IgD-negative memory B cell (primary cell): Measurements from ENCODE around the gene CYSRT1. TPM values are rescaled to one million over a fixed set of nuclear protein-coding genes. Genes with fewer than 3 reads are reported as not detected.

ENCODE experiments used
- H3K27ac Mint-ChIP-seq, 3 donors: one replicate each; pipeline ENCODE4 v1.8.0; 2020 to 2022; ENCODE audit warnings: mild to moderate bottlenecking in 3 of 3, mixed read lengths in 3 of 3, moderate library complexity in 1 of 3
- H3K27me3 Mint-ChIP-seq: one replicate; pipeline ENCODE4 v1.8.0; 2021; ENCODE audit warnings: mixed read lengths
- H3K36me3 Mint-ChIP-seq: one replicate; pipeline ENCODE4 v1.8.0; 2020; ENCODE audit warnings: mild to moderate bottlenecking, mixed read lengths
- H3K4me1 Mint-ChIP-seq, 3 donors: one replicate each; pipeline ENCODE4 v1.8.0; 2020 to 2022; ENCODE audit warnings: mixed read lengths in 3 of 3, mild to moderate bottlenecking in 1 of 3
- H3K4me3 Mint-ChIP-seq, 4 donors: one replicate each; pipeline ENCODE4 v1.8.0; 2020 to 2022; ENCODE audit warnings: mild to moderate bottlenecking in 4 of 4, mixed read lengths in 4 of 4, moderate library complexity in 3 of 4
- H3K9me3 Mint-ChIP-seq, 3 donors: one replicate each; pipeline ENCODE4 v1.8.0; 2020 to 2021; ENCODE audit warnings: mixed read lengths in 3 of 3, mild to moderate bottlenecking in 1 of 3
- polyA plus RNA-seq: library from polyadenylated mRNA; unstranded; fragments of 300-500 nt; fragmentation: Illumina TruSeq; gene quantifications from one replicate; pipeline ENCODE4 v1.2.3, GENCODE V29; 2021

The CYSRT1 gene
- polyA plus RNA-seq, 1 donor from 2014 or later, result not detected

GRCh38 chr9:137264067-137264466 lies 39.1 kb downstream of the CYSRT1 start:
- Mint-ChIP-seq H3K27ac (no peak overlapping the region), H3K36me3 (no peaks in the 10 kb centered on the region)

GRCh38 chr9:137265496-137266161 lies 40.7 kb downstream of the CYSRT1 start:
- Mint-ChIP-seq H3K4me1 (peaks cover 20 to 32% (median 28%) of the 10 kb centered on the region in 3 donors), H3K36me3 (peaks cover 4% of the 10 kb centered on the region), H3K27me3 (no peaks in the 10 kb centered on the region), H3K4me3 (no peak overlapping the region), H3K27ac (peak overlapping the region in 1 of 3 donors; percentile 63), H3K9me3 (no peaks in the 10 kb centered on the region)

More at GRCh38 chr9:137264067-137264466, 39.1 kb downstream of the CYSRT1 start:
- no peaks in the 10 kb centered on the region for H3K9me3 Mint-ChIP-seq
- H3K4me1 Mint-ChIP-seq, result peaks cover 11 to 22% (median 19%) of the 10 kb centered on the region in 3 donors
- H3K4me3 Mint-ChIP-seq, result peak overlapping the region in 1 of 4 donors; percentile 29
- no peaks in the 10 kb centered on the region for H3K27me3 Mint-ChIP-seq

DNA sequence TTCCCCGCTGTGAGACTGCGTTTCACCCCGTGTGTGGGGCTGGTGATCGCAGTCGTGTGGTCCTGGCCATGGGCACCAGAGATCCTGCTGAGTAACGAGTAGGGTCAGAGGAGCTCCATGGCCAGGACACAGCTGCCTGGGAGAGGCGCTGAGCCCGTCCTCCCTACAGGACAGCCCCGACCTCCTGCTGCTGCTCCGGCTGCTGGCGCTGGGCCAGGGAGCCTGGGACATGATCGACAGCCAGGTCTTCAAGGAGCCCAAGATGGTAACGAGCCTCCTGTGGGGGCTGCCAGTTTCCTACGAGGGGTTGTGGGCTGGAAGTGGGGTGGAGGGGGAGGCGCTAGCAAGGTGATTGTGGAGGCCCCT lies 41.2 kb downstream of the CYSRT1 start:
- Mint-ChIP-seq H3K27ac (no peak overlapping the region), H3K36me3 (peaks cover 4% of the 10 kb centered on the region), H3K4me1 (peaks cover 24 to 35% (median 28%) of the 10 kb centered on the region in 3 donors), H3K9me3 (no peaks in the 10 kb centered on the region), H3K4me3 (no peak overlapping the region), H3K27me3 (no peaks in the 10 kb centered on the region)

DNA sequence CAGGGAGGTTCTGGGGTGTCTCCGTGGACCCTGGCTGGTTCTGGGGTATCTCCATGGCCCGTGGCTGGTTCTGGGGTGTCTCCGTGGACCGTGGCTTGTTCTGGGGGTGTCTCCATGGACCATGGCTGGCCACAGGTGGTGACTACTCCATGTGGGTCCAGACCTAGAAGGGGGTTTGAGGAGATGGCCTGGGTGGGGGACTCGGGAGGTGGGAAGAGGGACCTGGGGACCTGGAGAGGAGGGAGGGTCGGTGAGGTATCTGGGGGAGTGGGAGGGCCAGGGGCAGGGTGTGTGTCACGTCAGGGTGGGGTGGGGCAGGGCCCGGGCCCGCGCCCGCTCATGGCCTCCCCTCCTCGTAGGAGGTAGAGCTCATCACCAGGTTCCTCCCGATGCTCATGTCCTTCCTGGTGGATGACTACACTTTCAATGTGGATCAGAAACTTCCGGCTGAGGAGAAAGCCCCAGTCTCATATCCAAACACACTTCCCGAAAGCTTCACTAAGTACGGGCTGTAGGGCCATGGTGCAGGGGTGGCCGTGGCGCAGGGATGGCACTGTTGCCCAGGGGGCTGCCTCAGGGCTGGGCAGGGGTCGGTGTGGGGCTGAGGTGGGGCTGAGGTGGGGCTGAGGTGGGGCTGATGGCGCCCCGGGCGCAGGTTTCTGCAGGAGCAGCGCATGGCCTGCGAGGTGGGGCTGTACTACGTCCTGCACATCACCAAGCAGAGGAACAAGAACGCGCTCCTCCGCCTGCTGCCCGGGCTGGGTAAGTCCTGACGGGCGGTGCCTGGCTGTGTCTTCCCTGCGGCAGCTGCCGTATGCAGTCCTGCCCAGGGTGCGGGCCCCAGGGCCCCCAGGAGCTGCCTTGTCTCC lies 41.8 kb downstream of the CYSRT1 start:
- peaks cover 6% of the 10 kb centered on the region for H3K36me3 Mint-ChIP-seq

GRCh38 chr9:137267933-137268355 lies 43.0 kb downstream of the CYSRT1 start:
- peak overlapping the region; percentile 32 to 93 (median 88) for H3K27ac Mint-ChIP-seq
- peaks cover 23 to 34% (median 27%) of the 10 kb centered on the region in 3 donors for H3K4me1 Mint-ChIP-seq
- H3K36me3 Mint-ChIP-seq, result peaks cover 6% of the 10 kb centered on the region
- H3K4me3 Mint-ChIP-seq, result peak overlapping the region; percentile 91 to 96 (median 94)
- H3K9me3 Mint-ChIP-seq, result no peaks in the 10 kb centered on the region
- no peaks in the 10 kb centered on the region for H3K27me3 Mint-ChIP-seq

More for the DNA sequence above, 41.8 kb downstream of the CYSRT1 start:
- peaks cover 25 to 35% (median 27%) of the 10 kb centered on the region in 3 donors for H3K4me1 Mint-ChIP-seq
- H3K27me3 Mint-ChIP-seq, result no peaks in the 10 kb centered on the region
- H3K27ac Mint-ChIP-seq, result peak overlapping the region in 1 of 3 donors; percentile 23
- no peaks in the 10 kb centered on the region for H3K9me3 Mint-ChIP-seq
- H3K4me3 Mint-ChIP-seq, result peak overlapping the region in 2 of 4 donors; percentile 95 to 96

DNA sequence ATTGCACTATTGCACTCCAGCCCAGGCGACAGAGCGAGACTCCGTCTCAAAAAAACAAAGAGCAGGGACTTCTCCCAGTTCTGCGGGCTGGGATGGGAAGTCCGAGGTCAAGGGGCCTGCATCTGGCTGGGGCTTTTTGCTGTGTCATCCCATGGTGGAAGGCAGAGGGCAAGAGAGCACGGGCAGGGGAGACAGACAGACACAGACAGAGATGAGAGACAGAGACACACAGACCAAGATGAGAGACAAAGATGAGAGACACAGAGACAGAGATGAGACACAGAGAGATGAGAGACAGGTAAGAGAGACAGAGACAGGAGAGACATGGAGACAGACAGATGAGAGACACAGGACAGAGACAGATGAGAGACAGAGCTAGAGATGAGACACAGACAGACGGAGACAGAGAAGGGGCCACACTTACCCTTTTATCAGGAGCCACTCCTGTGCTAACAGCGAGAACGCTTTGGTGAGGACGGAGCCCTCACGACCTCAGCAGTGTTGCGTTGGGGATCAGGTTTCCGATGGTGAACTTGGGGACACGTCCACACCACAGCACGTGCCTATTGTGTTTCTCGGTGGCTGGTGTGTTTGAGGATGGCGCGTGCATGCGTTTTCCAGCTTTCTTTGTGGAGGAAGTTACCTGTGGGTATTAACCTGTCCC lies 43.7 kb downstream of the CYSRT1 start:
- Mint-ChIP-seq H3K27ac (peak overlapping the region; percentile 31 to 93 (median 88)), H3K36me3 (peaks cover 6% of the 10 kb centered on the region), H3K9me3 (no peaks in the 10 kb centered on the region), H3K4me3 (peak overlapping the region; percentile 91 to 96 (median 94)), H3K27me3 (no peaks in the 10 kb centered on the region), H3K4me1 (peaks cover 23 to 32% (median 27%) of the 10 kb centered on the region in 3 donors)

GRCh38 chr9:137269231-137269772 lies 44.3 kb downstream of the CYSRT1 start:
- Mint-ChIP-seq H3K36me3 (peaks cover 6% of the 10 kb centered on the region), H3K4me3 (peak overlapping the region; percentile 91 to 96 (median 94)), H3K9me3 (no peaks in the 10 kb centered on the region), H3K27ac (peak overlapping the region; percentile 31 to 88 (median 86)), H3K27me3 (no peaks in the 10 kb centered on the region), H3K4me1 (peaks cover 24 to 31% (median 28%) of the 10 kb centered on the region in 3 donors)

DNA sequence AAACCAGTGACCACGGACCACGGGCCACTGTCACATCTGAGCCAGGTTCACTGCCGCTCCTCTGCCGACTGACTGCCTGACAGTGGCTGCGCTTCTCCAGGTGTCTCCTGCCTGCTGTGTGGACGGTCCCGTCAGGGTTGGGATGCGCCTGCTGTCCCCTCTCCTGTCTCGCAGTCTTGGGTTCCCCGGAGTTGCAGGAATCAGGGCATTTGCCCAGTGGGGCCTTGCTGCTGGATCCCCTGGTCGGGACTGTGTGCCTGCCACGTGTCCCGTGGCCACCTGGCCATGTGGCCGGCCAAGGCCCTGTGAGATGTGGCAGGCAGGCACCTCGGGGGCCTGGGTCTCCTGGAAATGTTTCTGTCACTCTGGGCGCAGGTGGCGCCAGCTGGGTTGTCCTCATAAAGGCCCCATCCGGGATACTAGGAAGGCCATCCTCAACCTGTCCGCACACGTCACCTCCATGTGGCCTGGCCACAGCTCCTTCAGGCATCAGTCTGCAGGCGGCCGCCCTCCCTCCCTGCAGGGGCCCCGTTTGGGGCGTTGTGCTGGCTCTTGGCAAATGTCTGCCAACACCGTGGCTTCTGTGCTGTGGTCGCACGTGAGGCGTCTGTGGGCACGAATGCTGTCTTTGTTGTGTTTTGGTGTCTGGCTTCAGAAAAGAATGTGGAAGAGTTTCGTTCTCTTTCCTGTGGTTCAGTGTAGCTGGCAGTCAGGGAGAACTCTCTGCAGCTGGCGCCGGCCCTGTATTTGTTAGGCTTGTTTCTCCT lies 46.1 kb downstream of the CYSRT1 start:
- no peaks in the 10 kb centered on the region for H3K27me3 Mint-ChIP-seq
- H3K36me3 Mint-ChIP-seq, result peaks cover 6% of the 10 kb centered on the region
- H3K4me3 Mint-ChIP-seq, result peak overlapping the region in 2 of 4 donors; percentile 31 to 87
- no peaks in the 10 kb centered on the region for H3K9me3 Mint-ChIP-seq
- peaks cover 28 to 46% (median 43%) of the 10 kb centered on the region in 3 donors for H3K4me1 Mint-ChIP-seq
- peak overlapping the region; percentile 31 to 85 (median 65) for H3K27ac Mint-ChIP-seq

DNA sequence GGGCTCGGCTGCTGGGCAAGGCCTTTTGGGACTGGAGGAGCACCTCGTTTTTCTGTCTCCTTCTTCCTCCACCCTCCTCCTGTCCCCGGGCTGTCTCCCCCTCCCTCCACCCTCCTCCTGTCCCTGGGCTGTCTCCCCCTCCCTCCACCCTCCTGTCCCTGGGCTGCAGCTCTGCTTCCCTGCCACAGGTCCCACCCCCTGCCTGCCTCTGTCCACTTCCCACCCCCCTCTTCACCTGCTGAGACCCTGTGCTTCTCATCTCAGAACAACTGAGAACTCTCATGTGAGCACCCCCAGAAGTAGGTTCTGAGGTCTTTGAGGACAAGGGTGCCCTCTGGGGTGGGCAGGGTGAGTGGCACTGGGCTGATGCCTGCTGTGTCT lies 46.7 kb downstream of the CYSRT1 start:
- no peaks in the 10 kb centered on the region for H3K27me3 Mint-ChIP-seq
- H3K27ac Mint-ChIP-seq, result peak overlapping the region; percentile 31 to 85 (median 65)
- H3K4me1 Mint-ChIP-seq, result peaks cover 28 to 46% (median 46%) of the 10 kb centered on the region in 3 donors
- peaks cover 6% of the 10 kb centered on the region for H3K36me3 Mint-ChIP-seq
- no peaks in the 10 kb centered on the region for H3K9me3 Mint-ChIP-seq
- peak overlapping the region in 1 of 4 donors; percentile 31 for H3K4me3 Mint-ChIP-seq

DNA sequence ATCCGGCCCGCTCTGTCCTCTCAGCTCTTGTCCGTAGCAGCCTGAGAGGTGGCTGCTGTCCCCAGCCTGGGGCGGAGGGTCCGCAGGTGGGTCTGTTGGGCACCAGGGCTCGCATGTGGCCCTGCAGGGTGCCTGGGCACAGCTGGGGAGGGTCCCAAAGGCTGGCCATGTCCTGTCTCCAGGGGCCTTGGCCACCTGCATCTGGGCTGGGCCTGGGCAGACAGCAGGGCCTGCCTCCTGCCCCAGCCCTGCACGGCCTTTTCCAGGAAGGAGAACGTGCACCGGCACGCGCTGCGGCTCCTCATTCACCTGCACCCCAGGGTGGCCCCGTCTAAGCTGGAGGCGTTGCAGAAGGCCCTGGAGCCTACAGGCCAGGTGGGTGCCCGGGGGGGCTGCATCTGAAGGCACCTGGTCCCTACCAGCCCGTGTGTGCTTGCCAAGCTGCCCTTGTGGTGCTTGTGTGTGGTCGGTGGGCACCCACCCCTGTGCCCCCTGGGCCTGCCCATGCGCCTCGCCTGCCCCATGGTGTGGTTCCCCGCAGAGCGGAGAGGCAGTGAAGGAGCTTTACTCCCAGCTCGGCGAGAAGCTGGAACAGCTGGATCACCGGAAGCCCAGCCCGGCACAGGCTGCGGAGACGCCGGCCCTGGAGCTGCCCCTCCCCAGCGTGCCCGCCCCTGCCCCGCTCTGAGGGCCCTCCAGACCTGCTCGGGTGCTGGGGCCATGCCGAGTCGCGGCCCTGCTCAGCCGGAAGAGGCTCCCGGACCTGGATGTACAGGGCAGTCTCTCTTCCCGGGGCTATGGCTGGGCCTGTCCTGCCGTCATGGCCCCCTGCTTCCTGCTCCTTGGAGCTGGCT lies 47.5 kb downstream of the CYSRT1 start:
- Mint-ChIP-seq H3K27me3 (no peaks in the 10 kb centered on the region), H3K27ac (peak overlapping the region in 1 of 3 donors; percentile 65), H3K4me3 (no peak overlapping the region), H3K4me1 (peaks cover 28 to 46% (median 44%) of the 10 kb centered on the region in 3 donors), H3K9me3 (no peaks in the 10 kb centered on the region), H3K36me3 (peaks cover 6% of the 10 kb centered on the region)

GRCh38 chr9:137273095-137273490 lies 48.1 kb downstream of the CYSRT1 start:
- no peaks in the 10 kb centered on the region for H3K27me3 Mint-ChIP-seq
- H3K27ac Mint-ChIP-seq, result no peak overlapping the region
- H3K4me3 Mint-ChIP-seq, result peak overlapping the region in 1 of 4 donors; percentile 84
- H3K9me3 Mint-ChIP-seq, result no peaks in the 10 kb centered on the region
- peaks cover 6% of the 10 kb centered on the region for H3K36me3 Mint-ChIP-seq
- peaks cover 22 to 43% (median 39%) of the 10 kb centered on the region in 3 donors for H3K4me1 Mint-ChIP-seq

GRCh38 chr9:137273611-137274320 lies 48.8 kb downstream of the CYSRT1 start:
- H3K4me3 Mint-ChIP-seq, result peak overlapping the region in 1 of 4 donors; percentile 84
- H3K27ac Mint-ChIP-seq, result peak overlapping the region in 2 of 3 donors; percentile 74 to 76
- no peaks in the 10 kb centered on the region for H3K27me3 Mint-ChIP-seq
- H3K4me1 Mint-ChIP-seq, result peaks cover 17 to 40% (median 35%) of the 10 kb centered on the region in 3 donors
- H3K36me3 Mint-ChIP-seq, result peaks cover 6% of the 10 kb centered on the region
- H3K9me3 Mint-ChIP-seq, result no peaks in the 10 kb centered on the region

GRCh38 chr9:137275203-137275587 lies 50.2 kb downstream of the CYSRT1 start:
- Mint-ChIP-seq H3K36me3 (peaks cover 3% of the 10 kb centered on the region), H3K27ac (peak overlapping the region; percentile 36 to 76 (median 74)), H3K4me3 (peak overlapping the region; percentile 70 to 91 (median 82)), H3K4me1 (peaks cover 5 to 31% (median 25%) of the 10 kb centered on the region in 3 donors), H3K9me3 (no peaks in the 10 kb centered on the region), H3K27me3 (no peaks in the 10 kb centered on the region)
